Ishikawa (cell line): Measurements from ENCODE around the gene NPTXR.

ENCODE experiments used
- CEBPB ChIP-seq: IDR thresholded peaks from 2 replicates; pipeline ENCODE4 v1.6.1; 2012
- CREB1 ChIP-seq: IDR thresholded peaks from 2 replicates; pipeline ENCODE4 v1.6.1; 2012; ENCODE audit warnings: low read depth
- EGR1 ChIP-seq: IDR thresholded peaks from 2 replicates; pipeline ENCODE4 v1.6.1; 2012
- EP300 ChIP-seq: IDR thresholded peaks from 2 replicates; pipeline ENCODE4 v1.6.1; 2012; ENCODE audit warnings: borderline replicate concordance
- FOXM1 ChIP-seq: IDR thresholded peaks from 2 replicates; pipeline ENCODE4 v1.6.1; 2012; ENCODE audit warnings: low read depth, borderline replicate concordance
- MAX ChIP-seq: IDR thresholded peaks from 2 replicates; pipeline ENCODE4 v1.6.1; 2012
- RAD21 ChIP-seq: IDR thresholded peaks from 2 replicates; pipeline ENCODE4 v1.6.1; 2012; ENCODE audit warnings: low read depth
- REST ChIP-seq: IDR thresholded peaks from 2 replicates; pipeline ENCODE4 v1.6.1; 2012; ENCODE audit warnings: low read depth, mild to moderate bottlenecking
- TAF1 ChIP-seq: IDR thresholded peaks from 2 replicates; pipeline ENCODE4 v1.6.1; 2012; ENCODE audit warnings: low read depth, mild to moderate bottlenecking
- TCF12 ChIP-seq: IDR thresholded peaks from 2 replicates; pipeline ENCODE4 v1.6.1; 2012; ENCODE audit warnings: low read depth
- TEAD4 ChIP-seq: IDR thresholded peaks from 2 replicates; pipeline ENCODE4 v1.6.1; 2012
- USF1 ChIP-seq: IDR thresholded peaks from 2 replicates; pipeline ENCODE4 v1.6.1; 2012
- YY1 ChIP-seq: IDR thresholded peaks from 2 replicates; pipeline ENCODE4 v1.6.1; 2012; ENCODE audit warnings: low read depth
- ZBTB7A ChIP-seq: IDR thresholded peaks from 2 replicates; pipeline ENCODE4 v1.6.1; 2012; ENCODE audit warnings: low read depth

GRCh38 chr22:38828616-38829205 lies 15.1 kb downstream of the NPTXR start:
- TF ChIP-seq REST (no peak), CEBPB (no peak), TEAD4 (no peak), YY1 (no peak), EP300 (no peak), RAD21 (no peak), FOXM1 (no peak), USF1 (no peak), CREB1 (no peak), EGR1 (no peak), MAX (no peak), ZBTB7A (no peak), TAF1 (no peak), TCF12 (no peak)
